Hematopoietic multipotent progenitor cell (in vitro differentiated cells): ENCODE results near the gene TNKS2. TPM values are rescaled to one million over a fixed set of nuclear protein-coding genes. Genes with fewer than 3 reads are reported as not detected.
"Not testable (repeated sequence)": the region's sequence is repeated elsewhere in the genome, so short reads cannot be mapped to it uniquely, and the experiment has no call there.

ENCODE experiments used
- DNase-seq, 3 donors: peaks; one replicate each; pipeline ENCODE4 v3.0.0-alpha.2; 2011 to 2015; ENCODE audit warnings: low read depth in 2 of 3, low spot score in 2 of 3
- total RNA-seq: library from RNA; depleted of rRNA; stranded (reverse); fragments of >200 nt; gene quantifications from one replicate; pipeline ENCODE4 v1.2.3, GENCODE V29; 2012

Gene TNKS2
- total RNA-seq, 1 donor = 20.2 TPM

GRCh38 chr10:91864744-91865143 is 66.5 kb downstream of the TNKS2 start:
- no peak for DNase-seq

DNA sequence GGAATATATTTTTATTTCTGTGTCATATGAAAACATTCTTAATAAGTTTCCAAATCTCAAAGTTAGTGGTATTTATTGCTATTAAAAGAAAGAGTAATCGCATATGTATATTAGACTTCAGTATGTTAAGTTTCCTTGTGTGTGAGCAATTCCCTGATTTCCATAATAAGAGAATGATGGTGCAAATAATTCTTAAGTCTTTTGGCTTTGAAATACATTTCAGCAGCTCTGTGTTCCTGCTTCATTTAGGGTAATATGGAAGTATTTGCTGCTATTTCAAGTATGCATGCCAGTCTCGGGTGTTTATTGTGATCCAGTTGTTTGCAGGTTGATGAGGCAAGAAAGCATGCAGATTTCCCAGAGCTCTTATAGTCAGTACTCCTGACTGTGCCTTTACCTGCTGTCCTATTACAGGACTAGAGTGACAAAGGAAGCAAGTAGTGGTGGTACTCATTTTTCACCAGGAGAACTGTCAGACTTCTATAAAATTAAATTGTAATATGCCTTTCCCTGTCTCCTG is 67.4 kb downstream of the TNKS2 start:
- DNase-seq = no peak

DNA sequence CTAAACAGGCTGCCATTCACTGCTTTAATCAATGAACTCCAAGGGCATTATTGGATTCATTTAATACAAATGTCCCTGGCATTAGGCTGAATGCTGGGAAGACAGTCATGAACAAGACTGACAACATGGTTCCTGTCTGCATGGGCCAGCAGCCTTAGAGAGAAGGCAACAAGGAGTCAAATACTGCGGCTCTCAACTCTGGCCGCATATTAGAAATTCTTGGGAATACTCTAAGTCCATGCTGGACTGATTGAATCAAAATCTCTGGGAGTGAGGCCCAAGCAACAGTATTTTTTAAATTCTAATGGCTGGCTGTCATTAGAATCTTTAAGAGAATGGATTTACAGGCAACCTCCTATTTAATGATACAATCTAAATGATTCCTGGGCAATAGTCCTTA is 76.9 kb downstream of the TNKS2 start:
- DNase-seq = no peak

DNA sequence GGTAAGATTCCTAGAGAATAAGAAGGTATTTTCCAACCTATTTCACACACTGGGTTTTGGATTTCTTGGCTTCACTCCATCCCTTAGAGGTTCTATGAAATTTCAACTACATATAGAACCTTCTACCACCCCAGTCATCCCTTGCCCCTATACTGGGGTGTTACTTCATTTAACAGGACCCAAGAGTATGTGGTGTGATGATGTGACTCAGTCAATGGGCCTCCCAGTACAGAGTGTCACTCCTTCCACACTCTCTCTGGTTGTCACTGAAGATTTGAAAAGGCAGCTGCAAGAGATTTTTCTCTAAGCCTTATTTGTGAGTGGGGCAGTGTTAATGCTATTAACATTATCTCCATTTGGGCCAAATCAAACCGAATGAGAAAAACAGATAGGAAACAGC is 77.6 kb downstream of the TNKS2 start:
- no peak for DNase-seq

DNA sequence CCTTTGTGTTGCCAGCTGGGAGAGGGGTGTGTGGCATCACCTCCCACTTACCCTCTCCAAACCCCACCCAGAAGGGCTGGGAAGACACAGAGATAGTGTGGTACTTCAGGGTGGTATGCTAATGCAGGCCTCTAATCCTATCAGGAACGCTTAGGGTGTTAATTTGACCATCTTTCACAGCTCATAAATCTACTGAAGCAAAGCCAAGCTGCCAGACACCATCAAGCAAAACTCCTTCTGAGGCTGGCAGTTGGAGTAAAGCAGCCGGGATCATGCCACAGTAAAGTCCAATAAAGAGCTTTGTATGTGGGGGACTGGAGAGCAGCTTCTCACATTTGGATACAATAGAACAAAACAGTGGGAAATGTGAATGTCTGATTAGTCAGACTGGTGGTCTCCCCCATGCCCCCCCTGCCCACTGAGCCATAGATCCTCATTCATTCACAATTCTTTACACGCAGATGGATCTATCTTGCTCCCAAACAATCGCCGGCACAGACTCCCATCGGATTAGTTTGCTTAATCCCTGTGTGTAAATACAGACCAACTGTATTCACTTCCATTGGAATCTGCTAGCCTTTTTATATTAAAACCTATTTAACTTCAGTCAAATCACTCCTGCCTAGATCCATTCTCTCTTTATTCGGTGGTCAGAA is 81.4 kb downstream of the TNKS2 start:
- DNase-seq = no peak

DNA sequence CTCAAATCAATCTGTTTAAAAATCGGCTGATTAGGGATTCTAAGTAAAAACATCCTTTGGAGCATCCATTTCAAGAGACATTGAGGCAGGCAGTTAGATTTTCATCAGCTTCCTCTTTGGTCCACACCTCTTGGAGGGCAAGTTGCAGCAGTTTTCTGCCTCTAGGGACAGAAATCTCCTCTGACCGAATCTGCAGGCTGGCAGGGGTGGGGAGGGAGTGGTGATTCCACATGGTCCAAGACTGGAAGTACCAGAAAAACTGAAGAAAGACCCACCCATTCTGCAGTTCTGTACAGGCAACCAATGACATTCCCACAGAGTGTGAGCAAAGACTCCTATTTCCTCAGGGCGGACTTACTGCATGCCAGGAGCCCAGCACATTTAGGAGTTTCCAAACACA is 82.1 kb downstream of the TNKS2 start:
- DNase-seq = no peak

DNA sequence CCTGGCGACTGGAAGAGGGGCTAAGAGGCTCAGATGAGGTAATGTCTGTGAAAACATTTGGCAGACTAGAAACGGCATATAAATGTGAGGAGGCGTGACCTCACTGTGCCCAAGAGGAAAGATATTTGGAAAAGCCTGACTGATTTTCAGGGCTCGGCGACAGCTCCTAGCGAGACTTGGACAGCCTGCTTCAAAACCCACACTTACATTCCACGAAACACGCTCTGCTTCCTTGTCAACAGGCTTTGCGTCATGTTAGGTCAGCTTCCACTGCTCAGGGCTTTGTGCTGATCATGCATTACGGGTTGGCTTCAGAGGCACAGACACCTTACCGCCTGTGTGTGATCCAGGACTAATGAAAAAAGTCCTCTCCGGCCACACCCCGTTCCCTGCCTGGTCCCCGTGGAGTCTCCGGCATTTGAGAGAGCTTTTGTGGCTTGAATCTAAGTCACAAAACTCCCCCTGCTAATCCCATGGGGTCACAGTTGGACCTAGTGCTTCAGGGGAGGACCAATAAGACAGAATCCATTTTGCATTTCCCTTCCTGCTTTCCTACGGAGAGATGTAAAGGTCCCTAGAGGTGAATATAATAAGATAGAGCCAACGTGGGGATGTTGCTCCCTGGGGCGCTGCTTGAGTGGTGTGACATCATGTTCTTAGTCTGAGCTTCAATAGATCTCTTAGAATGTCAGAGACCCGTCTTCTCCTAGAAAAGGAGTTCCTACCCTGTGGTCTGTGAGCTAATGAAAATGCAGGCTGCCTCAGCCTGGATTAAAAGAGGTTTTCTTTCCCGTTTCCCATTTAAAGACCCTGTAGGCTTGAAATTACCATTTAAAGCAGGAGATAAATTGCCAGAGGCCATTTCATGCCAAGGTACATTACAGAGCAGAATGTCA is 85.6 kb downstream of the TNKS2 start:
- DNase-seq = no peak

DNA sequence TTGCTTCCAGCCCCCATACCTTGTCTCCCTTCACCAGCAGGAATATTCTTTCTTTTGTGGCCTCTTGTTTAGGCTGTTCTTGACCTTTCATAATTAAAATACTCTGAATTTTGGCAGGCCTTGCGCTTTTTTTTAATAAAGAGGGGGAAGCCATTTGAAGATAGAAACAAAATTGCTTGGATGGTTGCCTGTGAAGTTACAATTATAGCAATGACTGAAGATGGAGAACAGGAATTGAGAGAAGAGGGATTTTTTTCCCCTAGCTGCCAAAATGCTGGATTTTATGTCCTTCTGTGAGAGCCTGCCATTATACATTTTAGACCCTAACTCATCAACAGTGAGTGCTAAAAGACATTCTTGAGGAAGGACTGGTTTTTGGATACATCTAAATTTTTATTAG is 86.3 kb downstream of the TNKS2 start:
- DNase-seq = no peak

GRCh38 chr10:91885362-91886079 is 87.3 kb downstream of the TNKS2 start:
- no peak for DNase-seq

DNA sequence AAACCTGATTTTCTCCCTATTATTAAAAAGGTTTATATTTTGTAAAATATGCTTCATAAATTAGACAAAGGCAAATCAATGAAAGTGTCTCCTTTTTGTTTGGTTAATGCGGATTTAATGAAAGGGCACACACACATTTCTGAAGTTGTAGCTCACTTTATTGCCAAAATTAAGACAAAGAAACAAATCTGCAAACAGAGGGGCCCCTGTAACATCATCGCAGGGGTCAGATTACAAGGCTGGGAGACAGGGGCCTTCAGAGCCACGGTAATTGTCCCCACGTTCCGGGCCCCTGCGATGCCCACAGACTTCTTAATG is 88.7 kb downstream of the TNKS2 start:
- DNase-seq = no peak

DNA sequence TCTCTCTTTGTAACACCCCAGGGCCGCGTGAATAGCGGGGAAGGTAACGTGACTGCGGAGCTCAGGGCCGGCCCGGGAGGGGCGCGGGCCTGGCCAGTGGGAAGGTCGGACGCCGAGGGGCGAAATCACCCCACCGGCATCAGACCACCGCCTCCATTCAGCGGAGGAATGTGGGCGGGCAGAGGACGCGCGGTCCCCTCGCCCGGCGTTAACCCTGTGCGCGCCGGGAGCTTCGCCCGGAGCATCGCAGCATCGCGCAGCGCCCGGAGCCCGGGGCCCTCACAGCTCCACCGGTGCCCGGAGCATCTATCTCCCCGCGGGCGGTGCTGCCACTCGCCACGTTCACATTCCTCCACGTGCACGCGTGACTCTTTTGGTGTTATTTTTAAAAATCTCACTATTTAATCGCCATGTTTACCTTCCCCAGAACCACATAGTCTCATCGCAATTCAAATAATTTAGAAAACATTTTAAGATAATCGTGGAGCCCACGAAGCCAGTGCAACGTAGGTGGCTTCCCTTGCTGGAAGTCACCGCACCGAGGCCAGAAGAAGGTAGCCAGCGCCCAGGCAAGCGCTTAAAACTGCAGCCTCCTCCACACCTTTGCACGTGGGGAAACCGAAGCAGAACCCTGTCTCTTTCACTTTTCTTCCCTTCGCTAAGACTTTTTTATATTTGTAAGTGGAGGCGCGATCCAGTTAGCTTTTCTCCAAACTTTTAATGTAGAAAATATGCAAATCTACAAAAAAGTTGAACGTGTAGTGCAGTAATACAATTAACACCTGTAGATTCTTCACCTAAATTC is 89.2 kb downstream of the TNKS2 start:
- peak in 2 of 3 donors; percentile 10 to 17 for DNase-seq

GRCh38 chr10:91891125-91892001 is 93.1 kb downstream of the TNKS2 start:
- no peak for DNase-seq

- no peak for DNase-seq
Observed at GRCh38 chr10:91893051-91893450, 94.8 kb downstream of the TNKS2 start.

GRCh38 chr10:91894261-91894685 is 96.0 kb downstream of the TNKS2 start:
- DNase-seq = not testable (repeated sequence)

GRCh38 chr10:91896212-91896756 is 98.1 kb downstream of the TNKS2 start:
- DNase-seq = no peak

DNA sequence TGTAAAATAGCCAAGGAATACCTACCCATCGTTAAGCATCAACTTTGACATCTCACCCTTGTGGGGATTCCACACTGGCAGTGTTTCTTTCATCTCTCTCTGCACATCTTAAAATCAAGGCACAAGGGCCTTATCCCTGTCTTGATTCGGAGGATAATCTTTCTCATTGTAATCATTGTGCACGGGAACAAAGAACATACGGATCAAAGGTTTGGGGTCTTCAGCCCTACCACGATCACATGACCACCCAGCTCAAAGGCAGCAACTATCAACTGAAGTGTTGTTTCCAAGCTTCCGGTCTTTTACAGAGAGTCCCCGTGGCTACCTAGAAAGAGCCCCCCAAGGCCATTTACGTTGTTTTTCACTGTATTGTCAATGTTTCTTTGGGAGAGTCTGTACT is 99.2 kb downstream of the TNKS2 start:
- no peak for DNase-seq

DNA sequence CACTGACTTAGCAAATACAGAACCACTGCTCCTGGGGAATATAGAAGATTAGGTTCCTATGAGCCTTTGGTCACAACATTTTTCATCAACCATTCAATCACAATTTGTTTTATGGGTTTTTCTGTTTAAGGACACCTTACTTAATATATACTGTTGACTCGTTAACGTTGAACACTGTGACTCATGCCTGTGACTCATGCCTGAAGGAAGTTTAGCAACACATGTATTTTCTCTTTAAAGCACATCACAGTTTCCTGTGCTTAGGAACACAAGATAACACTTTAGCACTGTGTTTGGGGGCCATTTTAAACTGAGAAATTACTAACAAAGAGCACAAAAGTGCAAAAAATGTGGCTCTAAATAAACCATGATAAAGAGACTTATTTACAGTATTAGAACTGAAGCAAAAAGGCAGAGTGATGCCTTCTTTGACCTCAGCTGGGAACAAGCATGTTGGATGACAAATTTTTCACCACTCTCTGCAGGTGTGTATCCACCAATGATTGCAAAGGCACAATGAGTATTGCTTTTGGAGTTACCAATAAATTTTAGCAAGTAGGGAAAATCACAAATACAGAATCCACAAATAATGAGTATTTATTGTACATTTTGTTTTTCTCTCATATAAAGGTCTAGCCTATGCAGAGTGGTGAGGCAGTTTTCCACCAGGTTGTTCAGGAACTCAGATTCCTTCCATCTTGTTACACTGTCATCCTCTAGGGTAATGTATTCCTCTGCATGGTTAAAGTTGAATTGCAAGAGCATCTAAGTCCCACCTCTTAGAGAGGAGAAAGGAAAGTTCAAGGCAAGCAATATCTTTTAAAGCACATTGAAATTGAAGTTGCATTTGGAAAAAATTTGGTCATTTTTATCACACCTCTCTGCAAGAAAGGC is 103.8 kb downstream of the TNKS2 start:
- peak in 2 of 3 donors; percentile 85 to 86 for DNase-seq

DNA sequence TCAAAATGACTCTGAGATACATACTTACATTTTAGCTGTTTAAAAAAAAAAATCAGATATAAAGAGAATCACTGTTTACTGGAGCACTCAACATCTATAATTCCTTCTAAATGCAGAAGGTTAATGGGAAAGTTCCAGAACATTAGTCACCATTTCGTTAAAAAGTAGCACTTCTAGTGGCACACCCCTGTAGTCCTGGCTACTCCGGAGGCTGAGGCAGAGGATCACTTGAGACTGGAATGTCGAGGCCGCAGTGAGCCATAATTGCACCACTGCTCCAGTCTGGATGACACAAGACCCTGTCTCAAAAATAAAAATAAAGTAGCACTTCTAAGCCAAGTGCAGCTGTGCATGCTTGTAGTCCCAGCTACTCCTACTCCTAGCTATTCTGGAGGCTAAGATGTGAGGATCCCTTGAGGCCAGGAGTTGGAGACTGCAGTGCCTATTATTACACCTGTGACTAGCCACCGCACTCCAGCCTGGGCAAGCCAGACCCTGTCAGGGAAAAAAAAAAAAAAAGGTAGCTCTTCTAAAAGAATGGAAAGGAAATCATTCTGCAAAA is 108.9 kb downstream of the TNKS2 start:
- no peak for DNase-seq
